ENCODE data around the gene ARHGEF12.

DNA sequence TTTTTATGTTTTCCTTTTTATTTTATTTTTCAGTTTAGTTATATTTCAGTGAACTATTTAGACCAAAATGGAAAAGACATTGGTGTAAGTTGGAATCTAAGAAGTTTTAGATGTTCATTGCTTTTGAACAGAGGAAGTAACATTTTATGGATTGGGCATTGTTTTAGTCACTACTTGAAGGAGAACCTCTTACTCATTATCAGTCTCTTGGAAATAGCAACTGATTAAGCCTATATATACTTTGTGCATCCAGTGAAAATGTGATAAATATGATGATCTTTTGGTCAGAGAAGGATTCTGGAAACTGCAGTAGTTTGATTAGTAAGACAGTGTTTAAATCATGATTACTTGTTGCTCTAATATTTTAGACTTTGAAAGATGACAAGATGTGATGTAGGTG is 14.4 kb downstream of the ARHGEF12 start:
- TF ChIP-seq CTCF (IDR thresholded peaks at IDR 0.05) (no peak), POLR2A (IDR thresholded peaks at IDR 0.05) (no peak)

Data from uterus (tissue), 2 donors.